GM18498 (cell line): ENCODE measurements around the gene SLC39A9.
"Not testable (repeated sequence)": the region's sequence is repeated elsewhere in the genome, so short reads cannot be mapped to it uniquely, and the experiment has no call there.

Source experiments
- ATAC-seq: cut with Tn5 transposase; IDR thresholded peaks from one replicate; pipeline ENCODE4 v1.9.1; 2021; ENCODE audit warnings: mild to moderate bottlenecking, moderate library complexity; ENCODE audit not compliant: unreplicated experiment

Gene SLC39A9

DNA sequence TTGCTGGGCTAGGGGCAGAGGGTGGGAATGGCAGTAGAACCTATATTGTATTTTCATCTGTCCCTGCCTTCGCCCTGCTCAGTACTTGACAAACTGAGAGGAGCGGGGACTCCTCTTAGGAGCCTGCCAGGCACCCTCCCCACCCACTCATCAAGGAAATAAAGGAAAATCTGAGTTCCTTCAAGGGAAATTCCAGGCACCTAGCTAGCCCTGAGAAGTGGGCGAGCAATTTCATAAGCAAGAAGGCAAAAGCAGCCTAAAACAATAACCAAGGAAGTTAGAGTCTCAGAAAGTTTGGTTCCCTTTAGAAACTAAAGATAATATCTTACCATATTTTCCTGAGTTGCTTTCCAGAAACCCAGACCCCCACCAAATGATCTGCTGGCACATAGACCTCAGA lies 75.5 kb downstream of the SLC39A9 start:
- no peak for ATAC-seq

DNA sequence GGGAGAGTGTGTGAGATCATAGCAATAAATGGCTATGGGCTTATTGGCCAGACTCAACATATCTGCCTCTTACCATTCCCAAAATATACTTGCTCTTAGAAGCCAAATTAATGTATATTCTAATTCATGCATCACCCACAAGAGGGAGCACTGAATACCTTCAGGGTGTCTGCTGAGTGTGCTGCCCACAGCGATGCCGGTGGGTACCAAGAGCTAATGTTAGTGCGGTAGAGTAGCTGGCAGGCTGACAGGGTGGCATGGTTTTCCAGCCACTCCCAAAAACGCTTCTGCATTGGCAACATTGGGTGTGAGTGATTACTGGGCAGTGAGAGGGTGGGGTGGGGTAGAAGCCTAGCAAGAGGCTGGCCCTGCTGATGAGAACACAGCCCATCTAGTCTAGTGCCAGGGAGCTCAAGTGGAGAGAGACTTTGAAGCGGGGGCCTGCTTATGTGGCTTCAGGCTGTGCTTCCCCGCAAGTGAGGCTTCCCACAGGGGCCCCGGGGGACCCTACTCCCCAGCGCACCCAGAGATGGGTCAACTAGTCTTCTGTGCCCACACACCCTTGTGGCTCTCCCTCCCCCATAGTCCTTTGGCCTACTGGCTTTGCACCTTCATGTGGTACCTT lies 76.8 kb downstream of the SLC39A9 start:
- no peak for ATAC-seq

DNA sequence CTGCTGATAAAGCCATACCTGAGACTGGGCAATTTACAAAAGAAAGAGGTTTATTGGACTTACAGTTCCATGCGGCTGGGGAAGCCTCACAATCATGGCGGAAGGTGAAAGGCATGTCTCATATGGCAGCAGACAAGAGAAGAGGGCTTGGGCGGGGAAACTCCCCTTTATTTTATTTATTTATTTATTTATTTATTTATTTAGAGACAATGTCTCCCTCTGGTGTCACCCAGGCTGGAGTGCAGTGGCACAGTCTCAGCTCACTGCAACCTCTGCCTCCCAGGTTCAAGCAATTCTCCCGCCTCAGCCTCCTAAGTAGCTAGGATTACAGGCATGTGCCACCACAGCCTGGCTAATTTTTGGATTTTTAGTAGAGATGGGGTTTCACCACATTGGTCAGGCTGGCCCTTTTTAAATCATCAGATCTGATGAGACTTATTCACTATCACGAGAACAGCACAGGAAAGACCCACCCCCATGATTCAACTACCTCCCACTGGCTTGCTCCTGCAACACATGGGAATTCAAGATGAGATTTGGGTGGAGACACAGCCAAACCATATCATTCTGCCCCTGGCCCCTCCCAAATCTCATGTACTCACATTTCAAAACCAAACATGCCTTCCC lies 78.4 kb downstream of the SLC39A9 start:
- not testable (repeated sequence) for ATAC-seq

DNA sequence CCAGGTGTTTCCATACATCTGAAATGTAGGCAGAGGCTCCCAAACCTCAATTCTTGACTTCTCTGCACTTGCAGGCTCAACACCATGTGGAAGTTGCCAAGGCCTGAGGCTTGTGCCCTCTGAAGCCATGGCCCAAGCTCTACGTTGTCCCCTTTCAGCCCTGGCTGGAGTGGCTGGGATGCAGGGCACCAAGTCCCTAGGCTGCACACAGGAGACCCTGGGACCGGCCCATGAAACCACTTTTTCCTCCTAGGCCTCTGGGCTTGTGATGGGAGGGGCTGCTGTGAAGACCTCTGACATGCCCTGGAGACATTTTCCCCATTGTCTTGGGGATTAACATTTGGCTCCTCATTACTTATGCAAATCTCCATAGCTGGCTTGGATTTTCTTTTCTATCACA lies 79.6 kb downstream of the SLC39A9 start:
- ATAC-seq: not testable (repeated sequence)

GRCh38 chr14:69479696-69480095 lies 81.2 kb downstream of the SLC39A9 start:
- ATAC-seq: no peak

GRCh38 chr14:69480136-69480535 lies 81.6 kb downstream of the SLC39A9 start:
- ATAC-seq: no peak

- ATAC-seq: peak; percentile 97
These were observed 83.5 kb downstream of the SLC39A9 start for GRCh38 chr14:69481815-69482568.

GRCh38 chr14:69483765-69484443 lies 85.4 kb downstream of the SLC39A9 start:
- no peak for ATAC-seq

GRCh38 chr14:69484444-69485314 lies 86.2 kb downstream of the SLC39A9 start, which contains the start of gene PLEKHD1:
TSS of gene PLEKHD1 (plus strand) at chr14:69484728. CDS start at chr14:69484966, 238 bp downstream.
- ATAC-seq: no peak

DNA sequence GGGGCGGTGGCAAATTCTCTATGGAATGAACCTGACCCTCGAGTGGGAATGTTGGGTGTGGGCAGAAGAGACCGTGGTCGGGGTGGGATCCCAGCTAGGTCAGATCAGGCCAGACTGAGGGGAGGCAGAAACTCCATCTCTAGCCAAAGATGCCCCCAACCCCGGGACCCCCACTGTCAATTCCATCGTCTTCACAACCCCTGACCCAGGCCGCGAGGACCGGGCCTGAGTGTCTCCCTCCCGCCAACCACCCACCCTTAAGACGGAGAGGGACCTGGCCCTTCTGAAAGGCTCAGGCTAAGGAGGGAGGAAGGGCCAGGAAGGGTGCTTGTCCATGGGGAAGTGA lies 86.8 kb downstream of the SLC39A9 start:
- ATAC-seq: no peak

DNA sequence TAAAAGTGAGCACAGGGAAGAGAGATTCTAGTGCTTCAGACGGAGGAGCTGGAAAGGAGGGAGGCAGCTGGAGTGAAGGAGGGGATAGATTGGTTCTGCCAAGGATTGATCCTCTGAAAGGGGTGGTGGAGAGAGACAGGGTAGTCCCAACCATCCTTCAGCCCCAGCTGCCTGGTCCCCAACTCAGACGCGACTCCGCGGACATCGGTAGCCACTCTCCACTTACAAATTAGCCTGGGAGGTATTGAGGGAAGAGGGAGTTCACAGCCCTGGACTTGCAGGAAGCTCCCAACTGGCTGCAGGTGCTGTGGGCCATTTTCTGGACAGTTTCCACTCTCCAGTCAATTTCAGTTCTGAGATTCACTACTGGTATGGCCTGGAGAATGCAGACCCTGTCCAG lies 87.2 kb downstream of the SLC39A9 start:
- ATAC-seq: no peak

DNA sequence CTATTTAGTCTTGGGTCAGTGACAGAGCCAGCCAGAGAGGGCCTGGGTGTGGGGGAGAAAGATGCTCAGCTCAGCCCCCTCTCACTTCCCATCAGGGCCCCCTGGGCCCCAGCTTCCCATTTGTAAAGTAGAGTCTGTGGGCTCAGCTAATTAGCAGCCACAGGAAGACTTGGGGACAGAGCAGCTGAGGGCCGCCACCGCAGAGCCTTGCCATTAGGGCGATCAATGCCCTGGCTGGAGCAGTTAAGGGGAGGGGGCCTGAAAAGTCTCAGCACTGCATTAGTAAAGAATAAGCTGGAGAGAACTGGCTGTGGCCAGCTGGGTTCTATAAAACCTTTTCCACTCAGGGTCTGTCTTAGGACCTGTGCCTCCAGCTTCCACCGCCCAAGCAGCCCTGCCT lies 88.7 kb downstream of the SLC39A9 start:
- no peak for ATAC-seq

DNA sequence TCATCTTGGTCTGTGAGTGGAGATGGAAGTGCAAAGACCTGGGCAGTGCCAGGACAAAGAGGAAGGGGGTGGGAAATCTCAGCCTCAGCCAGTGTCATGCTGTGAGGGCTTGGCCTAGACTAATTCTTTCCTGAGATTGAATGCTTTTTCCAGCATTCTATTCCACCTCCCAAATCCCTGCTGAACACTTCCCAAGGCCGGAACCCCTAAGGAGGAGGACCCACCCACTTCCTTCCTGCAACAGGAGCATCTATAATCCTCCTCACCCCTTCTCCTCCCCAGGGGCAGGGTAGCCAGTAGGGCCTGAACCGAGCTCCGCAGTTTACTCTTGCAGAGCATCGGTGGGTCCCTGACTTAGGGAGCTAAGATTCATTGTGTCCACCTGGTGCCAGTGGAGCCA lies 89.3 kb downstream of the SLC39A9 start:
- ATAC-seq: no peak

DNA sequence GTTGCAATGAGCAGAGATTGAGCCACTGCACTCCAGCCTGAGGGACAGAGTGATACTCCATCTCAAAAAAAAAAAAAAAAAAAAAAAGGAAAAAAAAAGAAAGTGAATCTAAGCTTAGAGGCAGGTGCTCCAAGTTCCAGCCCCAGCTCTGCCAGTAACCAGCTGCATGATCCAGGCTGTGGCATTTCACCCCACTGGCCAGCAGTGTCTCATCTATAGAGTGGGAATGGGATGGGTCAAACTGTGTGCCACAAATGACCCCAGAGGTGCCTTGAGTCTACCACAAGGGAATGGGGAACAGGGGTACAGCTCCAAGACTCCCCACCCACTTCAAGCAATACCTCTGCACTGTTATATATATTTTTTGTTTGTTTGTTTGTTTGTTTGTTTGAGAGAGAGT lies 91.0 kb downstream of the SLC39A9 start:
- no peak for ATAC-seq

- no peak for ATAC-seq
These were observed 91.9 kb downstream of the SLC39A9 start for GRCh38 chr14:69490219-69490918.

GRCh38 chr14:69491193-69491592 lies 92.7 kb downstream of the SLC39A9 start:
- no peak for ATAC-seq

DNA sequence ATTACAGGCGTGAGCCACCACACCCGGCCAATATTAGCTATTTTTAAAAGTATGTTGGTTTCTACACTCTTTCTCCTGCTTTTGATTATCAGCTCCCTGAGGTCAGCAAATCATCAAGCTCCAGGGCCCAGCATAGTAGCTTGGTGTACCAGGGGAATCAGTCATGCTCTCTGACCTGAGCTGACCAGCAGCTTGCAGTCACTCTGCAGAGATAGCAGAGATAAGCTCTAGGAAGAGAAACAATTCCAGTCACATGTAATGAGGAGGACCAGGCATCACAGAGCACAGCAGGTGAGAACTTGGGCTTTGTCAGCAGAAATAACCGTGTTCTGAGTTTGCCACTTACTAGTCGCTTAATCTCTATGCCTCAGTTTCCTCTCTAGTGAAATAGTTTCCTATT lies 94.5 kb downstream of the SLC39A9 start:
- no peak for ATAC-seq

- ATAC-seq: no peak
These were observed 95.3 kb downstream of the SLC39A9 start for GRCh38 chr14:69493791-69494190.

- ATAC-seq: no peak
These were observed 96.9 kb downstream of the SLC39A9 start for GRCh38 chr14:69495341-69495921.

GRCh38 chr14:69497866-69498265 lies 99.4 kb downstream of the SLC39A9 start:
- ATAC-seq: not testable (repeated sequence)
